NCI-H1436 treated with DMSO at 0.1 percent for 48 hours (cell line): Measurements from ENCODE around the gene OIP5.
"Not testable (repeated sequence)": the region's sequence is repeated elsewhere in the genome, so short reads cannot be mapped to it uniquely, and the experiment has no call there.

Experiments
- DNase-seq: peaks from one replicate; lab custom pipeline; 2025; lab: John Stamatoyannopoulos, UW

Gene OIP5

DNA sequence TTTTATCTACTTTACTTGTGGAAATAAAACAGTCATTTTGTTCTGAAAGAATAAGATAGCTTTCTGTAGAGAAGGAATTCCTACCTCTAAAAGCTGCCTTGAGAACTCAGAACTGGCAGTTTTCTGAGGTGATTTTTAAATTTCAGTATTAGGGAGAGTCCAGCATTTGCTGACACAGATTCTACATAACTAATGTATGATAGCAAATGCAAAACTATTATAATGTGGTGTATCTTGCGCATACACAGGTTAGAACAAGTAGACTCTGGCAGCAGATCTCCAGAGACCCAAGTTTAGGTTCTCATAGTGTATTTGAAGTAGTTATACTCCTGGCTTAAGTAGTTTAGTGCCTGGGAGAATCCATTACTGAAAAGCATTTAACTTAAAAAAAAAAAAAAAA is 30.8 kb downstream of the OIP5 start:
- DNase-seq = no peak

DNA sequence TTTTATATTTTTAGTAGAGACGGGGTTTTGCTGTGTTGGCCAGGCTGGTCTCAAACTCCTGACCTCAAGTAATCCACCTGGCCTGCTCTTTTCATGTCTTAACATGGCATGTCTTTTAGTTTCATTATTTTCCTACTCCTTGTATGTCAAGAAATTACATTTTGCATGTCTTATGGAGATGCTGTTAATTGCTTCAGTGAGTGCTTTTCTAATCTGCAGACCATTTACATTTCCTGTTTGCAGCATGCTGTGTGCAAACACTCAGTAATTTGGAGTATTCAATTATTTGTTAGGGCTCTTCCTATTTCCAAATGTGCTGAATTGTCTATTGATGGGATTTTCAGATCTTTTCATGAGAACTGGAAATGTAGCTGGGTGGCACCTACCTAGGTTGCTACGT is 31.3 kb downstream of the OIP5 start:
- not testable (repeated sequence) for DNase-seq

DNA sequence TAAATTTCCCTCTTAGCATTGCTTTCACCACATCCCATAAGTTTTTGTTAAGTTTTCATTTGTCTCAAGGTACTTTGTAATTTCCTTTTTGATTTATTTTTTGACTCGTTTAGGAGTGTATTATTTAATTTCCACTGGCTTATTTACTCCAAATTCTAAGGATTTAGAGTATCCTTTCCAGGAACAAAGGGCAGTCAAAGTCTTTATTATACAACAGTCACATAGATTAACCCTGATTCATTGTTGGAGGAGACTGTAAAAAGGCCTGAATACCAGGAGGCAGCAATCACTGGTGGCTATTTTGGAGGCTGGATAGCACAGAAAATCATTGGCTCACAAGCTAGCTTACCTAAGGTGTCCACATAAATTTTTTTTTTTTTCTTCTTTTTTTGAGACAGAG is 39.9 kb downstream of the OIP5 start:
- DNase-seq = no peak

DNA sequence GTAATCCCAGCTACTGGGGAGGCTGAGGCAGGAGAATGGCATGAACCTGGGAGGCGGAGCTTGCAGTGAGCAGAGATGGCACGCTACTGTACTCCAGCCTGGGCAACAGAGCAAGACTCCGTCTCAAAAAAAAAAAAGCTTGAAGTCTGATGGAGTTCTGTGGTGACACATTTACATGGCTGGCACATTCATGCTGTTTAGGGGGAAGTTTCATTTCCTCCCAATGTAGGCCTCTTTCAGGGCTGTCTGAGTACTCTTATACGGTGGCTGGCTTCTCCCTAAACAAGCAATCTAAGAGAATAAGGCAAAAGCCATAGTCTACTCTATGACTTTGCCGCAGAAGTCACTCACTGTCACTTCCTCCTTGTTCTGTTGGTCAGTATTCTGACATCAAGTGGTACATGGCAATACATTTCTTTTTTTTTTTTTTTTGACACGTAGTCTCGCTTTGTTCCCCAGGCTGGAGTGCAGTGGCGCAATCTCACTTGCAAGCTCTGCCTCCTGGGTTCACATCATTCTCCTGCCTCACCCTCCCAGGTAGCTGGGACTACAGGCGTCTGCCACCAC is 41.2 kb downstream of the OIP5 start:
- no peak for DNase-seq

DNA sequence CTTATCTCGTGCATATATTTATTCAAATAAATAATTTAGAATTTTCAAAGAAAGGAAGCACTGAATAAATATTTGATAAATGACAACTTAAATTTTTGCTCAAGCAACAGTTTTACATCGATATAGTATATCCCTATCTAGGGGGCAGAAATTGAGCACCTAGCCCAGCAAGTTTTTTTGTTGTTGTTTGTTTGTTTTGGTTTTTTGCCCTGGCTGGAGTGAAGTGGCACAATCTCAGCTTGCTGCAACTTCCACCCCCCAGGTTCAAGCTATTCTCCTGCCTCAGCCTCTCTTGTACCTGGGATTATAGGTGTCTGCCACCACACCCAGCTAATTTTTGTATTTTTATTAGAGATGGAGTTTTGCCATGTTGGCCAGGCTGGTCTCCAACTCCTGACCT is 42.4 kb downstream of the OIP5 start:
- no peak for DNase-seq

DNA sequence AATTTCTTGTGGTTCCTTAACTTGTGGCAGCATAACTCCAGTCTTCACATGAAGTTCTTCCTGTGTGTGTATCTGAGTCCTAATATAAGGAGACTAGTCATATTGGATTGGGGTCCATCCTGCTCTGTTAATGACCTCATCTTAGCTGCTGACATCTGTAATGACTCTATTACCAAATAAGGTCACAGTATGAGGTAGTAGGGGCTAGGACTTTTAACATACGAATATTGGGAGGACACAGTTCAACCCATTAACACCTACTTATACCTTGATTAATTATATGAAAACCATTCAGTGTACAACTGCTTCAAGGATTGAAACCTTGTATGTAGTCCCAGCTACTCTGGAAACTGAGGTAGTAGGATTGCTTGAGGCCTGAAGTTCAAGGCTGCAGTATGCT is 43.9 kb downstream of the OIP5 start:
- DNase-seq = no peak

DNA sequence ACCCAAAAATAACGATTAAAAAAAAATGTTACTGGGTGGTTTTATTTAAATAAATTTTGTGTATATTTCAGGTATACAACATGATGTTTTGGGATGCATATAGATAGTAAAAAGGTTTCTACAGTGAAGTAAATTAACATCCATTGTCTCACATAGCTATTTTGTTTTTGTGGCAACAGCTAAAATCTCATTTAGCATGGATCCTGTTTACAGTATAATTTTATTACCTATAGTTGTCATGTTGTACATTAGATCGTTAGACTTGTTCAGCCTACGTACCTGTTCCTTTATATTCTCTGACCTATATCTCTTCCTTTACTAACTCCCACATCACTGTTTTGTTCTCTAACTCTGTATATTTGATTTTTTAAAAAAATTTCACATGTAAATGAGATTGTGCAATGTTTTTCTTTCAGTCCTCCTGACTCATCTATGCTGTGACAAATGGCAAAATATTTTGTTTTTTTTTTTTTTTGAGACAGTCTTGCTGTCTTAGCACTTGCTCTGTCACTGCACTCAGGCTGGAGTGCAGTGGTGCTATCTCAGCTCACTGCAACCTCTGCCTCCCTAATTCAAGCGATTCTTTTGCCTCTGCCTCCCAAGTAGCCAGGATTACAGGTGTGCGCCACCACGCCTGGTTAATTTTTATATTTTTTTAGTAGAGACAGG is 45.6 kb downstream of the OIP5 start:
- DNase-seq = no peak

DNA sequence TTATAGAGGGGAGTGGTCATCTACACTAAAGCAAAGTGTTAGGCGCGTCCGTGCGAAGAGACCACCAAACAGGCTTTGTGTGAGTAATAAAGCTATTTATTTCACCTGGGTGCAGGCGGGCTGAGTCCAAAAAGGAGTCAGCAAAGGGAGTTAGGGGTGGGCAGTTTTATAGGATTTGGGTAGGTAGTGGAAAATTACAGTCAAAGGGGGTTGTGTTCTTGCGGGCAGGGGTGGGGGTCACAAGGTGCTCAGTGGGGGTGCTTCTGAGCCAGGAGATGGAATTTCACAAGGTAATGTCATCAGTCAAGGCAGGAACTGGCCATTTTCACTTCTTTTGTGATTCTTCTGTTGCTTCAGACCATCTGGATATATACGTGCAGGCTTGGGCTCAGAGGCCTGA is 47.1 kb downstream of the OIP5 start:
- DNase-seq = no peak

DNA sequence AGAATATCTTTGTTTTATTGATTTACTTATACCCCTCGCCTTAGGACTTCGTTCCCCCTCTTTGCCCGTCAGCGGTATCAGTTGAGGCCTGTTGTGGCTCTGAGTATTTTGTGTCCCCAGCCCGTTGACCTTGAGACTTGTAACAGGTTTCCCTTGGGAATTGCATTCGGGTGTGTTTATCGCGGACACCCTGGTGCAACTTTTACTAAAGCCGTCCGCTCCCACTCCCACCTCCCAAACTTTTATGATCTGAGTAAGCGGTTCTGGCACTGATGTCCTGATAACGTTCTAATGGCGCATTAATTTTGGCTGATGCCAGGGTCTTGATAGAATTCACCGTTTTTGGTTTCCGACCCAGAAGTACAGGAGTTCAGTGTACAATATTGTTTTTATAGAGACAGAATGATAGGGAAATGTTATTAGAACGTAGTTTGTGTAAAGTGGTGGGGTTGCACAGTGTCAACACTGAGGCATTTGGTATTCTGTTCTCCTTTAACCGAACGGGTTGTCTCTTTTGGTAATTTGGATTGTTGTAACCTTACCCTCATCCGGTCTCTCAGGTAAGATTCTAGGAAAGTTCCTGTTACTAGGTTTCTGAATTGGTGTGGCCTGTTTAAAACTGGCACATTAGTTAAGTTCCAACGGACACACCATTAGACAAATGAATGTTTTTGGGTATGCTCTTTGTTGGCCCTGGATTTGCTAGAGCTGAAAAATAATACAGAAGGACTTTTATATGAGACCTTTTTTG is 47.8 kb downstream of the OIP5 start:
- no peak for DNase-seq

DNA sequence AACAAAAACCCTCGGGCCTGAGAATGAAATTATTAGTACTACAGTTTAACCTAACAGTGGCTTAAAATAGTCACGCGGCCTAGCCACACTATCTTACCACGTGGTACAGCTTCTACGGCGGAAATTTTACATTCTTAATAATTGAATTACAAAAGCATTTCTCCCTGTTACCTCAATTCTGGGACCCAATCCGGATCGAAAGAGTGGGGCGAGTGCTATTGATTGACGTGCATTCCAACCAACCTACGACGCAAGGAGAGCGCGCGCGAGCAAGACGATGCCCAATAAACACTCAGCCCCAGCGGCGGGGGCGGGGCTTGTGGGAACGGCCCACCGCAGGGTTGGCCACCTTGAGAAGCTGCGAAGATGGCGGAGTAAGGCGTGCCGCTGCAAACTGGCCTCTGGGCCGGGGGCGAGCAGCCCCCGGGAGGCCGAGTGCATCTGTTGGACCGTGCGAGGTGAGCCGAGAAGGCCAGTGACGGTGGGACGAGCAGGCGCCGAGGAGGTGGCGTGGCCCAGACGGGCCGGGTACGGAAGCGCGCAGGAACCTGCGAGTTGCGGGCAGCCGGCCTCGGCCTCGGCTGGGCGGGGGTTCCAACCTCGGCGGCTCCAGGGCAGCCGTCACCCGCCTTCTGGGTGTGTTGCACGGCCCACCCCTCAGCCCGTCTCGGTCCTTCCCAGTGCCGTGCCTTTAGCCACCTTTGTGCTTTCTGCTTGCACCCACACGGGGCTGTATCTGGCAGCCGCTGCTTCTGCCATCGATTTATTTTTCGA is 48.6 kb downstream of the OIP5 start:
- peak; percentile 96 for DNase-seq

DNA sequence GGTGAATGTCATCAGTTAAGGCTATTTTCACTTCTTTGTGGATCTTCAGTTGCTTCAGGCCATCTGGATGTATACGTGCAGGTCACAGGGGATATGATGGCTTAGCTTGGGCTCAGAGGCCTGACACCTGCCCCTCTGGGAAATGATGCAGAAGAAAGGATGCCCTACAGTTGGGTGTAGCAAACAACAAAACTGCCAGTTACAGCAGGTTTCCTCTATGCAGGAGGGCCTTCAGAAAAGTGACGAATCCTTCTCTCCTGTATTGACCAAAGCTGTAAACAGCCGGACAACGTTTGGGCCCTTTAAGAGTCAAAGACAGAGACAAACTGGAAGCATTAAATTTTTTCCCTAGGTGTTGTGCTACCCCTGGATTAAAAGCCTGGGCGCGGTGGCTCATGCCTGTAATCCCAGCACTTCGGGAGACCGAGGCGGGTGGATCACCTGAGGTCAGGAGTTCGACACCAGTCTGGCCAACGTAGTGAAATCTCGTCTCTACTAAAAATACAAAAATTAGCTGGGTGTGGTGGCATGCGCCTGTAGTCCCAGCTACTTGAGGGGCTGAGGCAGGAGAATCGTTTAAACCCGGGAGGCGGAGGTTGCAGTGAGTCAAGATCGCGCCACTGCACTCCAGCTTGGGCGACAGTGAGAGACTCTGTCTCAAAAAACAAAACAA is 49.3 kb downstream of the OIP5 start:
- DNase-seq = not testable (repeated sequence)

DNA sequence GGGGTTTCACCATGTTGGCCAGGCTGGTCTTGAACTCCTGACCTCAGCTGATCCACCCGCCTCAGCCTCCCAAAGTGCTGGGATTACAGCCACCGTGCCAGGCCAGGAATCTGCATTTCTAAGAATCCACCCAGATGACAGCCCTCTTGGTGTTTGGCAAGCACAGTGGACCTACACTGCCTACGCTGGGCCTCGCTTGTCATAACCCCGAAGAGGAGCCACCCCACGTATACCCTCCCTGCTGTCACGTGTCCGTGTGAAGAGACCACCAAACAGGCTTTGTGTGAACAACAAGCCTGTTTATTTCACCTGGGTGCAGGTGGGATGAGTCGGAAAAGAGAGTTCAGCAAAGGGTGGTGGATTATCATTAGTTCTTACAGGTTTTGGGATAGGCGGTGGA is 50.0 kb downstream of the OIP5 start:
- not testable (repeated sequence) for DNase-seq

DNA sequence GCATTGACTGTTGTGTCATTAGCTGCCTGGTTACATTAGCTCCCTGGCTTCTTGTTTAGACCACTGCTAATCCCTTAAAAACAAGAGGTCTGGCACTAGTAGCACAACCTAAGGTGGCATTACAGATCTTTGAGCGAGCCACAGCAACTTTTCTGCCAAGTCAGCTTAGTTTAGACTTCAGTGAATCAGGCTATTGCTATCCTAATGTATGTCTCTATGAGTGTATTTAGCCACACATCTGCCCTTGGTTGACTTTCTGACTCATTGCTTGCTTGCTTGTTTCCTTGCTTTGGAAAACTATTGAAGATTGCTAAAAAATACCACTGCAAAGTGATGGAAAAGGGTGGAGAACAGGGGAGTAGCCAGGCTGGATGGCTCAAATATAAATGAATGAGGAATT is 51.2 kb downstream of the OIP5 start:
- DNase-seq = no peak

DNA sequence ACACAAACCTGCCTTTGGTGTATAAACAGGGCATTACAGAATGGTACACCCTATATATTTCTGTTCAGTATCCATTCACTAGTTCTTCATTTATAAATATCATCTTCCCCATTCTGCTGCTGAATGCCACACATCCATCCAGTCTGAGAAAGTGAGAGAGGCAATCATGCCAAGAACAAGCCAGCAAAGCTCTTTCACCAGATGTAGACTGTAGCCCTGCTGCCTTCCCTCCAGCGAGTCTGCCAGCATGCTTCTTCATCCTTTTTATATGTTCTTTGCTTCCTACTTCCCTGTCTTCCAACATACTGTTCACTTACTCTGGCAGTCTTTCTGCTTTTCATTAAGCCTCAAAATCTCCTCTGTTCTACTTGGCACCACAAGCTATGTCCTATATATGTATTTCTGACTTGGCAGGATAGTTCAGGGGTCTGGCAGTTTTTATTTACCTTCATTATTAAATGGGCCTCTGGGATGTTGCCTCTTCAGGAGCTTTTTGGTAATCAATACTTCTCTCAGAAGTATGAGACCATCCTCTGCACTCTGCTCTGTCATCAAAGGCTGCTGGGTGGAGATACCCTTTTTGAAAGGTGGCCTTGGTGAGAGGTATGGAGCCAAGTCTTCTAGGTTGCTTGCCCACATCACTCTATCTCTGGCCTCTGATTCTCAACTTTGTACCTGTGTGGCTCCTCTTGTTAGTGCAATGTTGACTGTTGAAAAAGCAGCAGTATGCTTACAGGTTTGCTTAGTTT is 52.7 kb downstream of the OIP5 start:
- no peak for DNase-seq

DNA sequence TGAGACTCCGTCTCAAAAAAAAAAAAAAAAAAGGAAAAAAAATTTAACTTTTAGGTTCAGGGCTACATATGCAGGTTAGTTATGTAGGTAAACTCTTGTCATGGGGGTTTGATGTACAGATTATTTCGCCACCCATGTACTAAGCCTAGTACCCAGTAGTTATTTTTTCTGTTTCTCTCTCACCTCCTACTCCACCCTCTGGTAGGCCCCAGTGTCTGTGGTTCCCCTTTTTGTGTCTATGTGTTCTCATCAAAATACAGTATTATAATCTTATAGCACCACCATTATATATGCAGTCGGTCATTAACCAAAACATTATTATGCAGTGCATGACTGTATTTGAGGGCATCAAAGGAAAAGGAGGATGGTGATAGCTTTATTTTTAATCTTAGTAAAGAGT is 54.1 kb downstream of the OIP5 start:
- no peak for DNase-seq

DNA sequence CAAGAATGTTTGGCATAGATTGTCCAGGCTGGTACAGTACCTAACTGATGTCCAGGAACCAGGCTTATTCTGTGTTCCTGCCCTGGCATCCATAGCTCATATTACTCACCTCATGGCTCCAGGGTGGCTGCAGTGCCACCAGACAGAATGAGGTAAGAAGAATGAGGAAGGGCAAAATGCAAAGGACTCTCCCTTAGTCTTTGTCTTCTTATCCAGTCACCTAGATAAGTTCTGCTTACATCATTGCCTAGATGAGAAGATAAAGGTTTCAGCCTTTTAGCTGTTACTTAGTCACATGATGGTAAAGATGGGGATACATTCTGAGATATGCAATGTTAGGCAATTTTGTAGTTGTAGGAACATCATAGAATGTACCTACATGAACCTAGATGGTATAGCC is 55.6 kb downstream of the OIP5 start:
- no peak for DNase-seq

DNA sequence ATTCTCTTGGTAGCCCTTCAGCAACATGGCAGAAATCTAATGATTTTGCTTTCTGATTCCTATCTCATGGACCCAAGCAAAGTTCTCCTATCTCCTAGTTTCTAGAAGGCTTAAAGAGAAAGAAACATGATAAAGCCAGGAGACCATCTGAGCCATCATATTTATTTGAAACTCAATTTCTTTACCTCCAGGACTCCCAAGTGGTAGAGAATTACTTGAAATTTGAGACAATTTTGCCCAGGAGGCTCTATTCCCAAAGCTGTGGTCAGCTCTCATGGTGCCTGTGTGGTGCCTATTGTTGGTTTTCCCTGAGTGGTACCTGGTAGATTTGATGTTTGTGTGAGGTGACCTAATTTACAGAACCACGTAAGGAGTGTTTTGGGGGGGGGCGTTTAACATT is 62.5 kb downstream of the OIP5 start:
- no peak for DNase-seq

DNA sequence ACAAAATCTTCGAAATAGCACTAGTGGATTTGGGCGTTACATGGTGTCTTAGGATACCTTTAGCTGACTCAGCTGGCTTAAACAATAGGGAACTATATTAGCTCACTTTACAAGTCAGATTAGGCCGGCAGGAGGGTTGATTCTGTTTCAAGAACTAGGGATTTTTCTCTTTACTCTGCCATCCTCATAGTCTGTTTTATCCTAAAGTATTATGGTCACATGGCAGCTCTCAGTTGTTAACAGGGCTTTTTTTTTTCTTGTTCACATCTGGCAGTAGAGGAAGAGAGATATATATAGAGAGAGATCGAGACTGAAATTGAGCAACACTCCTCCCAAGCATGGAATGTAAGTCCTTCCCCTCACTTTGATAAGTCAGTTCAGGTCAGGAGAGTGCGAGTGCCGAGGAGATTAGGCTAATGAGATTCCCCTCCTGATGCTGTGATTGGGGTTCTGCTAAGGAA is 68.5 kb downstream of the OIP5 start:
- no peak for DNase-seq

DNA sequence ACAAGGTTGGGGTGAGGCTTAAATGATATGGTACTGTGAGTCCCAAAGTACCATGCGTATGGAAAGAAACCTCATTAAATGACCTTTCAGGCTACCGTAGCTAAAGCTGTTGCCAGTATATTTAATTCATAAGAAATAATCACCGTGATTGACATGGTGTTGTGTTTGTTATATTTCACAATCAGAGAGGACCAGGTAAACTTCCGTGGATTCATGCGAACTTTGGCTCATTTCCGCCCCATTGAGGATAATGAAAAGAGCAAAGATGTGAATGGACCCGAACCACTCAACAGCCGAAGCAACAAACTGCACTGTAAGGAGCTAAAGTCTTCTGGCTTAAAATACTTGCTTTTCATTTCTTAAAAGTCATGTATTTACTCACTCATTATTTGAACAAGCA is 69.8 kb downstream of the OIP5 start:
- no peak for DNase-seq

DNA sequence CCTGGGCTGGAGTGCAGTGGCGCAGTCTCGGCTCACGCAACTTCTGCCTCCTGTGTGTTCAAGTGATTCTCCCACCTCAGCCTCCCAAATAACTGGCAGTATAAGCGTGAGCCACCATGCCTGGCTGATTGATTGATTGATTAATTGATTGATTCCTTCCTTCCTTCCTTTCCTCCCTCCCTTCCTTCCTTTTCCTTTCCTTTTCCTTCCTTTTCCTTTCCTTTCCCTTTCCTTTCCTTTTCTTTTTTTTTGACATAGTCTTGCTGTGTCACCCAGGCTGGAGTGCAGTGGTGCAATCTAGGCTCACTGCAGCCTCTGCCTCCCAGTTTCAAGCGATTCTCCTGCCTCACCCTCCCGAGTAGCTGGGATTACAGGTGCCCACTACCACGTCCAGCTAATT is 71.5 kb downstream of the OIP5 start:
- DNase-seq = not testable (repeated sequence)

DNA sequence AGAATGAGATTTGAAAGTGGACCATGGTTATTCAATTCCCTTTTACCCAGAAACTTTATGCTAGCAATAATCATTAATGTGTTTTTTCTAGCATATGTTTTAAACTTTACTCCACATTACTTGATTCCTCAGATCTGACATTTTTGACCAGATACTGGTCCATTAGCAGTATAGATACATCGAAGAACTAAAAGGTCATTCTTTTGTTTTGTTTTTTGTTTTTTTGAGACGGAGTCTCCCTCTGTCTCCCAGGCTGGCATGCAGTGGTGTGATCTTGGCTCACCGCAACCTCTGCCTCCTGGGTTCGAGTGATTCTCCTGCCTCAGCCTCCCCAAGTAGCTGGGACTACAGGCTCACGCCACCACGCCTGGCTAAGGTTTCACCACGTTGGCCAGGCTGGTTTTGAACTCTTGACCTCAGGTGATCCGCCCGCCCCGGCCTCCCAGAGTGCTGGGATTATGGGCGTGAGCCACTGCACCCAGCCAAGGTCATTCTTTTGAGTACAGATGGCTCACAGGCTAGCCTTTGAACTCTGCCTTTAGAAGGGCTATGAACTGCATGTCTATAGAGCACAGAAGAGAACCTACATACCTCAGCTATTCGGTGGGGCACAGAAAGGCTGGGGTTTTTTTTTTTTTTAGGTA is 72.7 kb downstream of the OIP5 start:
- DNase-seq = no peak
